ENCODE measurements around the gene PTPRN2. TPM values are rescaled to one million over a fixed set of nuclear protein-coding genes. Genes with fewer than 3 reads are reported as not detected.

Gene PTPRN2
- total and polyA plus RNA-seq, 2 of the 8 experiments (the other 6 are each of a cell fraction or from before 2014, with no cell fraction given) = 2.6 to 4.5 TPM

DNA sequence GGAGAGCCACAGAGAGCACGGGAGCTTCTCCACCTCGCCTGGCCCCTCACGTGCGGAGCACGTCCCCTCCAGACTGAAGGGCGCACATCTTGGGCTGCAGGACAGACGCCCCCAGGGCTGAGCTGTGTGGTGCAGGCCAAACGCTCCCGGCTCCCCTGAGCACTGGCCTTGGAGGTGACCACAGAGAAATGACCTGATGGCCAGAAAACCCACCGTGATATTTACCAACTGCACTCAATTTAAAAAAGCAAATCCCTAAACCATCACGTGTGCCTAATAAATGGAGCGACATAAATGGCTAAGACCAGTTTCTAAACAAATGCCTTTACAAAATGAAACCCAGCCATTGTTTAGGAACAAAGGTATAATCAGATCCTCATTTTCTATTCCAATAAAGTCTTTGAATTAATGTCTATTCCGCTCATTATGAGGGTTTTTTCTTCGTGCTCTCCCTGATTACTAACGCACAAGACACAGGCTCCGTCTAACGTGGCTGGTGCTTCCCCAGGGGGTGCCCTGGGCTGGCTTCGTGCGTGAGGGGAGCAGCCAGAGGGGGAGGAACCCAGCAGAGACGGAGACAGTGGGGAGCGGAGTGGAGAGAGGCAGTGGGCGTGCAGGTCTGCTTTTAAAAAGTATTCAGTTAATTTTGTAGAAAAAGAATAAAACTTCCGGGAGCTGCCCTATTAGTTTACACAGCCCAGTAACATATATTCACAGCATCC is 1060.5 kb downstream of the PTPRN2 start:
- no peak overlapping the region for H3K4me3 ChIP-seq (ENCODE audit: extremely low read depth in 1 of 4, insufficient read depth in 2 of 4, low read depth in 3 of 4, low read length in 4 of 4)
- H3K9ac ChIP-seq (replicated peaks in 1 of 4; ENCODE audit: extremely low read depth in 1 of 4, low read depth in 3 of 4, low read length in 3 of 4) = no peak overlapping the region
- no peak overlapping the region for H2AK5ac ChIP-seq (ENCODE audit: low read depth, low read length)
- no peaks in the 10 kb centered on the region for H3K79me1 ChIP-seq (ENCODE audit: low read depth, low read length)
- no peak for TF ChIP-seq KDM1A (IDR thresholded peaks at IDR 0.05; ENCODE audit: borderline replicate concordance, low read length)
- TF ChIP-seq RAD21 (IDR thresholded peaks at IDR 0.05 in 1 of 2, conservative IDR thresholded peaks at IDR 0.05 in 1 of 2; ENCODE audit: low read depth in 2 of 2, low read length in 2 of 2) = no peak
- TF ChIP-seq SIX5 (IDR thresholded peaks at IDR 0.05; ENCODE audit: low read depth, low read length) = no peak
- TF ChIP-seq KDM5A (IDR thresholded peaks at IDR 0.05; ENCODE audit: low read length) = no peak
- TF ChIP-seq EGR1 (IDR thresholded peaks at IDR 0.05; ENCODE audit: borderline replicate concordance, low read depth, low read length) = no peak
- no peak for TF ChIP-seq CBX5 (IDR thresholded peaks at IDR 0.05; ENCODE audit: low read depth, low read length)
- TF ChIP-seq RXRA (IDR thresholded peaks at IDR 0.05; ENCODE audit: insufficient read depth, low read depth, low read length) = no peak
- TF ChIP-seq TBP (IDR thresholded peaks at IDR 0.05; ENCODE audit: low read depth, low read length) = no peak
- TF ChIP-seq SIN3A (conservative IDR thresholded peaks at IDR 0.05 in 1 of 2, IDR thresholded peaks at IDR 0.05 in 1 of 2; ENCODE audit: low read depth in 1 of 2, low read length in 2 of 2) = no peak
- TF ChIP-seq RNF2 (IDR thresholded peaks at IDR 0.05; ENCODE audit: borderline replicate concordance, low read depth, low read length, missing control alignments, poor library complexity, severe bottlenecking) = no peak
- TF ChIP-seq RFX5 (IDR thresholded peaks at IDR 0.05; ENCODE audit: borderline replicate concordance, low read depth, low read length) = no peak
- CTCF ChIA-PET (ENCODE audit: partially characterized antibody) = interaction anchor here (0.6 to 1.6 kb wide), 3 partner anchors 52 to 252 kb away, joined by 3 to 6 read pairs (median 3); no protein-coding TSS in a partner anchor
- H3K4ac ChIP-seq (replicated peaks; ENCODE audit: insufficient read length, low read depth, low read length) = no peak overlapping the region
- H2BK12ac ChIP-seq (ENCODE audit: low read depth, low read length) = no peak overlapping the region
- no peak overlapping the region for H2AFZ ChIP-seq (ENCODE audit: low read length)
- no peak overlapping the region for H4K5ac ChIP-seq (ENCODE audit: insufficient read length, low read depth, low read length)
- H3K27me3 ChIP-seq (replicated peaks in 1 of 4; ENCODE audit: control insufficient read depth in 3 of 4, extremely low read depth in 1 of 4, insufficient read depth in 3 of 4, low read length in 3 of 4) = no peaks in the 10 kb centered on the region; a peak in 1 of 7 replicates
- no peak overlapping the region for H3K23ac ChIP-seq (ENCODE audit: insufficient read length)
- H3K27ac ChIP-seq (ENCODE audit: low read depth, low read length) = no peak overlapping the region
- H3K9me3 ChIP-seq (ENCODE audit: insufficient read depth in 2 of 2, low read depth in 1 of 2, low read length in 1 of 2) = no peaks in the 10 kb centered on the region
- no peaks in the 10 kb centered on the region for H3K36me3 ChIP-seq (ENCODE audit: control insufficient read depth in 2 of 4, insufficient read depth in 4 of 4, low read length in 3 of 4)
- H4K8ac ChIP-seq (ENCODE audit: extremely low read depth, insufficient read depth, low read length) = peak overlapping the region; percentile 35; the same call in 1 of the 2 replicates
- no peaks in the 10 kb centered on the region for H3K79me2 ChIP-seq (ENCODE audit: control insufficient read depth in 1 of 2, insufficient read depth in 2 of 2, low read length in 2 of 2)
- no peaks in the 10 kb centered on the region; a peak in 3 of 7 replicates for H3K4me1 ChIP-seq (replicated peaks in 1 of 4; ENCODE audit: control insufficient read depth in 3 of 4, insufficient read depth in 4 of 4, low read length in 3 of 4)
- POLR2A ChIA-PET (ENCODE audit: partially characterized antibody) = interaction anchor here (0.9 kb wide), 1 partner anchor 10 kb away, joined by 4 read pairs; no protein-coding TSS in a partner anchor
- DNase-seq (ENCODE audit: low read depth in 1 of 2, low spot score in 2 of 2) (peak in 1 of 2 experiments; percentile 39), FAIRE-seq (no peak)
- H2BK120ac ChIP-seq (replicated peaks; ENCODE audit: low read depth, low read length) = no peak overlapping the region
- no peaks in the 10 kb centered on the region for H4K20me1 ChIP-seq (replicated peaks in 1 of 2; ENCODE audit: control insufficient read depth in 1 of 2, insufficient read depth in 2 of 2, low read length in 2 of 2)
- no peak overlapping the region for H3K18ac ChIP-seq (ENCODE audit: extremely low read depth, low read length)
- no peak overlapping the region for H2BK5ac ChIP-seq (ENCODE audit: low read depth, low read length)
- H3K56ac ChIP-seq (replicated peaks; ENCODE audit: insufficient read length, low read depth, low read length) = no peak overlapping the region
- H2BK15ac ChIP-seq (ENCODE audit: low read length) = no peak overlapping the region
- H4K91ac ChIP-seq (replicated peaks; ENCODE audit: insufficient read length, low read length) = no peak overlapping the region
- no peak overlapping the region for H3K4me2 ChIP-seq (ENCODE audit: insufficient read depth in 1 of 2, low read depth in 2 of 2, low read length in 2 of 2)
- WGBS, 2 experiments (ENCODE audit: extremely low coverage in 1 of 2, insufficient coverage in 1 of 2, insufficient read length in 1 of 2, insufficient replicate concordance in 2 of 2, low coverage in 1 of 2, low lambda C conversion rate in 2 of 2, missing lambda C conversion rate in 1 of 2) = 76% methylated on average over 23 of the region's 23 CpGs; no CpG with 5 or more reads in 1 of the 2 experiments
- H3K23me2 ChIP-seq (ENCODE audit: low read depth, low read length) = no peaks in the 10 kb centered on the region
- H2BK20ac ChIP-seq (ENCODE audit: low read length) = no peak overlapping the region
- H3K14ac ChIP-seq (ENCODE audit: insufficient read length) = no peak overlapping the region

Measured in H1 (cell line).